ENCODE data around the gene TBCCD1.

DNA sequence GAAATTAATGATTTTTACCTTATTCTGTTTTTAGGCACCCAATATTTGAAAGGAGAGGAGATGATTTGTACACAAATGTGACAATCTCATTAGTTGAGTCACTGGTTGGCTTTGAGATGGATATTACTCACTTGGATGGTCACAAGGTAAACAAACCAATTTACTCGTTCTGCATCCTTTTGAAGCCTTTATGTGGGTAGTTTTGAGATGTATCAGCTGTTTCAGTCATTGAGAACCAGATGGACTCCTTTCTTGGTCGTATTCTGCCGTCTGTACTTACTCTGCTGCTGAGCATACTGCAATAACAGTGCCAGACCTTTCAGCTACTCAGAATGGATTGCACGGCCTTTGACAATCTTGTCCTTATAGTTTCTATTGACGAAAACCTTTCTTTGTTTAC lies 16.7 kb upstream of the TBCCD1 start:
- TF ChIP-seq, protein P1, sequence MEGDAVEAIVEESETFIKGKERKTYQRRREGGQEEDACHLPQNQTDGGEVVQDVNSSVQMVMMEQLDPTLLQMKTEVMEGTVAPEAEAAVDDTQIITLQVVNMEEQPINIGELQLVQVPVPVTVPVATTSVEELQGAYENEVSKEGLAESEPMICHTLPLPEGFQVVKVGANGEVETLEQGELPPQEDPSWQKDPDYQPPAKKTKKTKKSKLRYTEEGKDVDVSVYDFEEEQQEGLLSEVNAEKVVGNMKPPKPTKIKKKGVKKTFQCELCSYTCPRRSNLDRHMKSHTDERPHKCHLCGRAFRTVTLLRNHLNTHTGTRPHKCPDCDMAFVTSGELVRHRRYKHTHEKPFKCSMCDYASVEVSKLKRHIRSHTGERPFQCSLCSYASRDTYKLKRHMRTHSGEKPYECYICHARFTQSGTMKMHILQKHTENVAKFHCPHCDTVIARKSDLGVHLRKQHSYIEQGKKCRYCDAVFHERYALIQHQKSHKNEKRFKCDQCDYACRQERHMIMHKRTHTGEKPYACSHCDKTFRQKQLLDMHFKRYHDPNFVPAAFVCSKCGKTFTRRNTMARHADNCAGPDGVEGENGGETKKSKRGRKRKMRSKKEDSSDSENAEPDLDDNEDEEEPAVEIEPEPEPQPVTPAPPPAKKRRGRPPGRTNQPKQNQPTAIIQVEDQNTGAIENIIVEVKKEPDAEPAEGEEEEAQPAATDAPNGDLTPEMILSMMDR (IDR thresholded peaks at IDR 0.05): no peak
- TF ChIP-seq POLR2AphosphoS5 (IDR thresholded peaks at IDR 0.05; ENCODE audit: insufficient read depth in 1 of 2, low read depth in 1 of 2) (no peak), POLR2A (IDR thresholded peaks at IDR 0.05) (no peak)
